Endothelial cell of umbilical vein (primary cell): Measurements from ENCODE around the gene USP33. TPM values are rescaled to one million over a fixed set of nuclear protein-coding genes. Genes with fewer than 3 reads are reported as not detected.

Source experiments
- BruUV-seq: library from RNA; stranded (reverse); fragments of 400-500 nt; replicated peaks from 2 replicates; lab custom pipeline; 2021; lab: Mats Ljungman, UMichigan
- CTCF ChIA-PET: fragments of 300-600, 350-600 bp; sonication (Branson Sonifier 250); formaldehyde crosslinking; loops from one replicate; lab custom pipeline; 2021; ENCODE audit warnings: antibody characterized with exemption, inconsistent platforms; lab: Charles Lee
- POLR2A ChIA-PET: fragments of 300-600, 350-600 bp; sonication (Branson Sonifier 250); formaldehyde crosslinking; loops from one replicate; lab custom pipeline; 2021; ENCODE audit warnings: antibody characterized with exemption, inconsistent platforms; lab: Charles Lee
- DNase-seq: peaks from one replicate; pipeline ENCODE4 v3.0.0-alpha.2; 2011; ENCODE audit warnings: low read depth, low spot score
- FAIRE-seq: peaks from 2 replicates; lab custom pipeline; 2011; peaks lifted over from hg19 to GRCh38; lab: Jason Lieb, UNC
- H2AFZ ChIP-seq: 2 replicates; pipeline ENCODE4 v1.6.0; 2012; ENCODE audit warnings: low read depth, low read length, control low read depth, inconsistent platforms
- H3K27ac ChIP-seq: 2 replicates; pipeline ENCODE4 v1.5.1; 2011; ENCODE audit warnings: low read depth, mild to moderate bottlenecking, control low read depth, low read length, moderate library complexity; ENCODE audit not compliant: insufficient read depth
- H3K27me3 ChIP-seq, 2 experiments: 2 replicates each; pipeline versions ENCODE4 v1.6.0 to v1.6.1; 2011; ENCODE audit warnings: low read length in 2 of 2, mixed read lengths in 1 of 2; ENCODE audit not compliant: control insufficient read depth in 2 of 2, insufficient read depth in 2 of 2
- H3K36me3 ChIP-seq, 2 experiments: 2 replicates in 1 of 2; 3 replicates in 1 of 2; pipeline ENCODE4 v1.5.1; 2011; ENCODE audit warnings: low read length in 2 of 2, mild to moderate bottlenecking in 1 of 2, moderate library complexity in 1 of 2; ENCODE audit not compliant: control insufficient read depth in 2 of 2, insufficient read depth in 2 of 2; ENCODE audit errors: extremely low read depth in 1 of 2
- H3K4me1 ChIP-seq: 3 replicates; pipeline ENCODE4 v1.5.1; 2011; ENCODE audit warnings: mild to moderate bottlenecking, low read length; ENCODE audit not compliant: control insufficient read depth, insufficient read depth; ENCODE audit errors: extremely low read depth
- H3K4me2 ChIP-seq: 2 replicates; pipeline ENCODE4 v1.6.1; 2011; ENCODE audit warnings: low read length, control low read depth, mixed read lengths; ENCODE audit not compliant: insufficient read depth
- H3K4me3 ChIP-seq, 3 experiments: fragments of 200-600 bp in 1 of 3; sonication (generic), shearing (Covaris generic) in 1 of 3; replicated peaks in 1 of 3; 2 replicates each; pipeline ENCODE4 v1.5.1; 2011 to 2016; ENCODE audit warnings: control low read depth in 3 of 3, low read length in 3 of 3, mild to moderate bottlenecking in 2 of 3, inconsistent platforms in 1 of 3, low read depth in 1 of 3, moderate library complexity in 1 of 3; ENCODE audit not compliant: insufficient read depth in 1 of 3
- H3K79me2 ChIP-seq: 2 replicates; pipeline ENCODE4 v1.6.0; 2012; ENCODE audit warnings: low read length, inconsistent platforms; ENCODE audit not compliant: control insufficient read depth, insufficient read depth
- H3K9ac ChIP-seq: replicated peaks from 2 replicates; pipeline ENCODE3; 2011; ENCODE audit warnings: low read length, control low read depth; ENCODE audit not compliant: insufficient read depth; ENCODE audit errors: extremely low read depth
- H3K9me1 ChIP-seq: replicated peaks from 3 replicates; pipeline ENCODE4 v1.6.0; 2011; ENCODE audit warnings: mild to moderate bottlenecking, low read length; ENCODE audit not compliant: control insufficient read depth, insufficient read depth; ENCODE audit errors: extremely low read depth
- H3K9me3 ChIP-seq: replicated peaks from 2 replicates; pipeline ENCODE4 v1.5.1; 2012; ENCODE audit warnings: low read length, inconsistent platforms; ENCODE audit not compliant: control insufficient read depth, insufficient read depth
- H4K20me1 ChIP-seq: replicated peaks from 2 replicates; pipeline ENCODE3; 2011; ENCODE audit warnings: mild to moderate bottlenecking, low read length; ENCODE audit not compliant: control insufficient read depth, insufficient read depth; ENCODE audit errors: extremely low read depth
- EZH2 ChIP-seq: IDR thresholded peaks from 2 replicates; pipeline ENCODE4 v1.6.1; 2012; ENCODE audit warnings: borderline replicate concordance, low read depth, mild to moderate bottlenecking, moderate library complexity, low read length, inconsistent platforms; ENCODE audit not compliant: severe bottlenecking
- FOS ChIP-seq: IDR thresholded peaks from 2 replicates; pipeline ENCODE4 v1.6.1; 2011; ENCODE audit warnings: mild to moderate bottlenecking, low read length, moderate library complexity, borderline replicate concordance; ENCODE audit not compliant: insufficient read depth
- GATA2 ChIP-seq: IDR thresholded peaks from 2 replicates; pipeline ENCODE4 v1.7.0; 2011; ENCODE audit warnings: low read depth, mild to moderate bottlenecking, moderate library complexity, mixed read lengths, low read length; ENCODE audit not compliant: insufficient read length, insufficient read depth
- JUN ChIP-seq: IDR thresholded peaks from 2 replicates; pipeline ENCODE4 v1.6.1; 2011; ENCODE audit warnings: borderline replicate concordance, low read depth; ENCODE audit not compliant: insufficient read length, insufficient read depth
- MAX ChIP-seq: IDR thresholded peaks from 2 replicates; pipeline ENCODE4 v1.6.1; 2011; ENCODE audit not compliant: insufficient read depth, insufficient read length
- MYC ChIP-seq: IDR thresholded peaks from one replicate; pipeline ENCODE4 v1.6.1; 2011; ENCODE audit warnings: mild to moderate bottlenecking, low read depth, low read length
- POLR2A ChIP-seq: IDR thresholded peaks from 2 replicates; pipeline ENCODE4 v1.6.1; 2012; ENCODE audit warnings: low read depth, mild to moderate bottlenecking, control low read depth, low read length
- POLR2AphosphoS5 ChIP-seq: IDR thresholded peaks from 2 replicates; pipeline ENCODE4 v1.6.1; 2012; ENCODE audit warnings: low read depth, mild to moderate bottlenecking, control low read depth, low read length, moderate library complexity; ENCODE audit not compliant: insufficient read depth
- dilution Hi-C: fragments of 300-500 bp; cut with MboI; formaldehyde crosslinking; loops from one replicate; pipeline ENCODE4 v1.15.0; 2019; ENCODE audit warnings: low sequenced_read_pairs; ENCODE audit not compliant: extremely low pct_ligation_motif_present
- intact Hi-C: fragments of 100-400 bp; cut with micrococcal nuclease; formaldehyde crosslinking; loops from one replicate; pipeline ENCODE4 v1.10.0; 2022
- polyA plus RNA-seq, 4 experiments: library from polyadenylated mRNA; depleted of rRNA in 3 of 4; stranded (reverse) in 3 of 4; unstranded in 1 of 4; fragments of >200 nt; gene quantifications; 2 replicates each; pipeline versions ENCODE4 v1.2.1 to v1.2.3, GENCODE V29; 2011 to 2012; ENCODE audit warnings: missing spikeins in 1 of 4
- total RNA-seq: library from RNA; stranded (reverse); gene quantifications from 2 replicates; pipeline ENCODE4 v1.2.3, GENCODE V29; 2021
- TF ChIP-seq, protein P1 (sequence below), 2 donors: IDR thresholded peaks; 1 replicate in 1 of 2; 2 replicates in 1 of 2; pipeline ENCODE4 v1.5.1; 2011; ENCODE audit warnings: low read length in 2 of 2, mild to moderate bottlenecking in 2 of 2, moderate library complexity in 2 of 2, control low read depth in 1 of 2, inconsistent platforms in 1 of 2, low read depth in 1 of 2; ENCODE audit not compliant: insufficient read depth in 1 of 2; ENCODE audit errors: extremely low read depth in 1 of 2

Gene USP33
- total and polyA plus RNA-seq, 2 donors (not counting 3 experiments of a cell fraction or from before 2014, with no cell fraction given): 22.5 to 46.4 TPM

- FAIRE-seq: no peak
- H3K9me1 ChIP-seq: no peaks in the 10 kb centered on the region
- POLR2A ChIA-PET: no interaction called here
Observed at GRCh38 chr1:77655431-77655974, 104.1 kb downstream of the USP33 start.

More at GRCh38 chr1:77655431-77655974, 104.1 kb downstream of the USP33 start:
- CTCF ChIA-PET: no interaction called here
- H3K4me1 ChIP-seq: no peaks in the 10 kb centered on the region
- BruUV-seq: no TSS peak
- no peak overlapping the region for H3K9ac ChIP-seq
- no peaks in the 10 kb centered on the region for H3K27me3 ChIP-seq
- no peak for DNase-seq
- H3K4me3 ChIP-seq: no peak overlapping the region
- H3K79me2 ChIP-seq: peaks cover 95% of the 10 kb centered on the region
- TF ChIP-seq EZH2: no peak
- TF ChIP-seq, protein P1, sequence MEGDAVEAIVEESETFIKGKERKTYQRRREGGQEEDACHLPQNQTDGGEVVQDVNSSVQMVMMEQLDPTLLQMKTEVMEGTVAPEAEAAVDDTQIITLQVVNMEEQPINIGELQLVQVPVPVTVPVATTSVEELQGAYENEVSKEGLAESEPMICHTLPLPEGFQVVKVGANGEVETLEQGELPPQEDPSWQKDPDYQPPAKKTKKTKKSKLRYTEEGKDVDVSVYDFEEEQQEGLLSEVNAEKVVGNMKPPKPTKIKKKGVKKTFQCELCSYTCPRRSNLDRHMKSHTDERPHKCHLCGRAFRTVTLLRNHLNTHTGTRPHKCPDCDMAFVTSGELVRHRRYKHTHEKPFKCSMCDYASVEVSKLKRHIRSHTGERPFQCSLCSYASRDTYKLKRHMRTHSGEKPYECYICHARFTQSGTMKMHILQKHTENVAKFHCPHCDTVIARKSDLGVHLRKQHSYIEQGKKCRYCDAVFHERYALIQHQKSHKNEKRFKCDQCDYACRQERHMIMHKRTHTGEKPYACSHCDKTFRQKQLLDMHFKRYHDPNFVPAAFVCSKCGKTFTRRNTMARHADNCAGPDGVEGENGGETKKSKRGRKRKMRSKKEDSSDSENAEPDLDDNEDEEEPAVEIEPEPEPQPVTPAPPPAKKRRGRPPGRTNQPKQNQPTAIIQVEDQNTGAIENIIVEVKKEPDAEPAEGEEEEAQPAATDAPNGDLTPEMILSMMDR (IDR thresholded peaks at IDR 0.05; ENCODE audit: extremely low read depth in 1 of 2, insufficient read depth in 1 of 2, low read depth in 1 of 2, low read length in 2 of 2): no peak
- TF ChIP-seq MYC: no peak
- TF ChIP-seq JUN: no peak
- TF ChIP-seq POLR2A: no peak
- TF ChIP-seq POLR2AphosphoS5: no peak
- no peak for TF ChIP-seq FOS
- TF ChIP-seq MAX: no peak
- TF ChIP-seq GATA2: no peak
- H3K36me3 ChIP-seq: no peaks in the 10 kb centered on the region
- dilution Hi-C loops (no loop called here), intact Hi-C loops (no loop called here)
- H2AFZ ChIP-seq: no peak overlapping the region
- no peaks in the 10 kb centered on the region for H3K9me3 ChIP-seq
- H3K4me2 ChIP-seq: no peak overlapping the region
- peaks cover 10% of the 10 kb centered on the region for H4K20me1 ChIP-seq
- no peak overlapping the region for H3K27ac ChIP-seq
